Activated T-cell treated with anti-CD3 and anti-CD28 coated beads, Interleukin-2, amount 50 U/mL, for 24 hours (primary cell): ENCODE results near the gene TMEM272.

Experiments used
- DNase-seq: peaks from one replicate; pipeline ENCODE4 v3.0.0-alpha.2; 2020
- H3K27ac Mint-ChIP-seq: 2 replicates; pipeline ENCODE4 v1.8.0; 2020; ENCODE audit warnings: mild to moderate bottlenecking, mixed read lengths
- H3K27me3 Mint-ChIP-seq: 2 replicates; pipeline ENCODE4 v1.8.0; 2020; ENCODE audit warnings: mixed read lengths
- H3K36me3 Mint-ChIP-seq: 2 replicates; pipeline ENCODE4 v1.8.0; 2020; ENCODE audit warnings: low read depth, mixed read lengths
- H3K4me1 Mint-ChIP-seq: 2 replicates; pipeline ENCODE4 v1.8.0; 2020; ENCODE audit warnings: low read depth, mixed read lengths
- H3K4me3 Mint-ChIP-seq: 2 replicates; pipeline ENCODE4 v1.8.0; 2020; ENCODE audit warnings: mild to moderate bottlenecking, moderate library complexity, mixed read lengths
- H3K9me3 Mint-ChIP-seq: 2 replicates; pipeline ENCODE4 v1.8.0; 2020; ENCODE audit warnings: mixed read lengths

TMEM272 gene

GRCh38 chr13:51777921-51778320, 67.1 kb downstream of the TMEM272 start:
- H3K27ac Mint-ChIP-seq = no peak overlapping the region
- H3K36me3 Mint-ChIP-seq = no peaks in the 10 kb centered on the region
- no peaks in the 10 kb centered on the region for H3K27me3 Mint-ChIP-seq
- no peak overlapping the region for H3K4me3 Mint-ChIP-seq
- no peak for DNase-seq
- H3K9me3 Mint-ChIP-seq = no peaks in the 10 kb centered on the region
- no peaks in the 10 kb centered on the region for H3K4me1 Mint-ChIP-seq

- Mint-ChIP-seq H3K36me3 (peaks cover 5% of the 10 kb centered on the region), H3K4me3 (no peak overlapping the region), H3K9me3 (no peaks in the 10 kb centered on the region), H3K4me1 (no peaks in the 10 kb centered on the region), H3K27ac (no peak overlapping the region), H3K27me3 (no peaks in the 10 kb centered on the region)
- DNase-seq = no peak
Measured at GRCh38 chr13:51776179-51776578, 68.8 kb downstream of the TMEM272 start.

GRCh38 chr13:51773515-51773914, 71.5 kb downstream of the TMEM272 start:
- H3K4me1 Mint-ChIP-seq = no peaks in the 10 kb centered on the region
- no peak for DNase-seq
- H3K27me3 Mint-ChIP-seq = no peaks in the 10 kb centered on the region
- H3K4me3 Mint-ChIP-seq = no peak overlapping the region
- H3K9me3 Mint-ChIP-seq = no peaks in the 10 kb centered on the region
- peaks cover 5% of the 10 kb centered on the region for H3K36me3 Mint-ChIP-seq
- H3K27ac Mint-ChIP-seq = no peak overlapping the region

- DNase-seq = no peak
- Mint-ChIP-seq H3K27ac (no peak overlapping the region), H3K9me3 (no peaks in the 10 kb centered on the region), H3K4me3 (no peak overlapping the region), H3K36me3 (peaks cover 9% of the 10 kb centered on the region), H3K27me3 (no peaks in the 10 kb centered on the region), H3K4me1 (no peaks in the 10 kb centered on the region)
Measured at GRCh38 chr13:51772781-51773180, 72.2 kb downstream of the TMEM272 start.

DNA sequence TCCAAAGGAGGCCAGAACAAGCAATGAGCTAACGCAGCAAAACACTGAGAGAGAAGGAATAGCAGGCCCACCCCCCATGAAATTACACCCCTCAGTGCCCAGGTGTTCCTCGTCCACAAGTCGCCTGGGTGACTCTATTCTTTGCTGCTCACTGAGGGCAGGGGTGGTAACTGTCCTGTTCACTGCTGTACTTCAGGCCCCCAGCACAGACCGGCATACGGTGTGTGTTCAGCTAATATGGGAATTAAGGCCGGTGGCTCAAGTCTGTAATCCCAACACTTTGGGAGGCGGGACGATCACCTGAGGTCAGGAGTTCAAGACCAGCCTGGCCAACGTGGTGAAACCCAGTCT, 72.9 kb downstream of the TMEM272 start:
- H3K27ac Mint-ChIP-seq = peak overlapping the region; percentile 47
- H3K27me3 Mint-ChIP-seq = no peaks in the 10 kb centered on the region
- no peak overlapping the region for H3K4me3 Mint-ChIP-seq
- H3K36me3 Mint-ChIP-seq = peaks cover 11% of the 10 kb centered on the region
- no peaks in the 10 kb centered on the region for H3K9me3 Mint-ChIP-seq
- H3K4me1 Mint-ChIP-seq = no peaks in the 10 kb centered on the region
- DNase-seq = no peak

- H3K27ac Mint-ChIP-seq = peak overlapping the region; percentile 20
- no peaks in the 10 kb centered on the region for H3K9me3 Mint-ChIP-seq
- H3K4me3 Mint-ChIP-seq = no peak overlapping the region
Measured at GRCh38 chr13:51771418-51772104, 73.4 kb downstream of the TMEM272 start.

GRCh38 chr13:51770681-51771417, 74.1 kb downstream of the TMEM272 start:
- Mint-ChIP-seq H3K4me3 (no peak overlapping the region), H3K9me3 (no peaks in the 10 kb centered on the region), H3K4me1 (peaks cover 11% of the 10 kb centered on the region), H3K36me3 (peaks cover 16% of the 10 kb centered on the region), H3K27ac (peak overlapping the region; percentile 22), H3K27me3 (no peaks in the 10 kb centered on the region)
- no peak for DNase-seq

More at GRCh38 chr13:51771418-51772104, 73.4 kb downstream of the TMEM272 start:
- no peak for DNase-seq
- peaks cover 4% of the 10 kb centered on the region for H3K4me1 Mint-ChIP-seq
- no peaks in the 10 kb centered on the region for H3K27me3 Mint-ChIP-seq
- H3K36me3 Mint-ChIP-seq = peaks cover 15% of the 10 kb centered on the region

- peaks cover 17% of the 10 kb centered on the region for H3K4me1 Mint-ChIP-seq
- no peak overlapping the region for H3K4me3 Mint-ChIP-seq
- peaks cover 16% of the 10 kb centered on the region for H3K36me3 Mint-ChIP-seq
- no peaks in the 10 kb centered on the region for H3K9me3 Mint-ChIP-seq
- no peak overlapping the region for H3K27ac Mint-ChIP-seq
- DNase-seq = no peak
- H3K27me3 Mint-ChIP-seq = no peaks in the 10 kb centered on the region
Measured at GRCh38 chr13:51770160-51770559, 74.8 kb downstream of the TMEM272 start.

DNA sequence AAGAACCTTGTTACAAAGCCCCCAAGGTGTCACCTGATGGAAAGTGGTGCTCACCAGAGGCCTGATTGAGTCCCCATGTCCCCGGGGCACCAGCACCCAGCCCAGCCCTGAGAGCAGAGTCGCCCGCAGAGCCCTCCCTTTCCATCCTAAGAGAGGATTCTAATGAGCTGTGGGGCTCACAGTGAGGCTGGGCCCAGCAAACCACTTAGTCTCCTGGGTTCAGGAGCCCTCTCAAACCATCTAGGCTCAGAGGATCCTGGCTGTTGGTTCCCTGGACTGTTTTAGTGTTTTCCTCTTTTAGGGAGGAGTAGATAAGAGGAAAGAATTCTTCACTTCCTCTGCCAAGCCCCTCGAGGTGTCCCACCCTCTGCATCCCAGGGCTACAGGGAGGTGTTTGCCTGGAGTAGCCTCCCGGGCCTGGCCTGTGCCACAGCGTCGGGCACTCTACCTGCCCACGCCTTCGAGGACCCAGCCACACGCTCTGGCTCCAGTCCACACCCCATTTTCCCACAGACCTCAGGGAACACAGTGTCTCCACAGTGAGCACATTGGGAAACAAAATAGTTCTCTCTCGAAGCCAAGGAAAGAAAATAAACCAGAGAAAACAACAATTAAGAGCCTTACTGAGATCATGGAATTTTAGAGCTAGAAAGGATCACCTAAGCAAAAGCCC, 75.4 kb downstream of the TMEM272 start:
- no peaks in the 10 kb centered on the region for H3K9me3 Mint-ChIP-seq
- H3K27me3 Mint-ChIP-seq = no peaks in the 10 kb centered on the region
- H3K4me1 Mint-ChIP-seq = peaks cover 23% of the 10 kb centered on the region
- no peak for DNase-seq
- H3K4me3 Mint-ChIP-seq = no peak overlapping the region
- peak overlapping the region; percentile 4 for H3K27ac Mint-ChIP-seq
- peaks cover 16% of the 10 kb centered on the region for H3K36me3 Mint-ChIP-seq

GRCh38 chr13:51768976-51769375, 76.0 kb downstream of the TMEM272 start:
- Mint-ChIP-seq H3K27ac (no peak overlapping the region), H3K4me3 (no peak overlapping the region), H3K27me3 (no peaks in the 10 kb centered on the region), H3K9me3 (no peaks in the 10 kb centered on the region), H3K4me1 (peaks cover 28% of the 10 kb centered on the region), H3K36me3 (peaks cover 16% of the 10 kb centered on the region)
- DNase-seq = no peak

- no peak for DNase-seq
- Mint-ChIP-seq H3K36me3 (peaks cover 16% of the 10 kb centered on the region), H3K27ac (no peak overlapping the region), H3K27me3 (no peaks in the 10 kb centered on the region), H3K4me3 (no peak overlapping the region), H3K4me1 (peaks cover 33% of the 10 kb centered on the region), H3K9me3 (no peaks in the 10 kb centered on the region)
Measured at GRCh38 chr13:51768378-51768921, 76.5 kb downstream of the TMEM272 start.

- Mint-ChIP-seq H3K4me1 (peaks cover 47% of the 10 kb centered on the region), H3K36me3 (peaks cover 19% of the 10 kb centered on the region), H3K27me3 (no peaks in the 10 kb centered on the region), H3K27ac (peak overlapping the region; percentile 30), H3K9me3 (no peaks in the 10 kb centered on the region), H3K4me3 (no peak overlapping the region)
- DNase-seq = no peak
Measured at GRCh38 chr13:51767100-51767499, 77.9 kb downstream of the TMEM272 start.

- Mint-ChIP-seq H3K4me3 (peak overlapping the region; percentile 77), H3K36me3 (peaks cover 27% of the 10 kb centered on the region), H3K27ac (peak overlapping the region; percentile 90), H3K9me3 (no peaks in the 10 kb centered on the region), H3K4me1 (peaks cover 51% of the 10 kb centered on the region), H3K27me3 (no peaks in the 10 kb centered on the region)
- no peak for DNase-seq
Measured at GRCh38 chr13:51765142-51765515, 79.8 kb downstream of the TMEM272 start.

DNA sequence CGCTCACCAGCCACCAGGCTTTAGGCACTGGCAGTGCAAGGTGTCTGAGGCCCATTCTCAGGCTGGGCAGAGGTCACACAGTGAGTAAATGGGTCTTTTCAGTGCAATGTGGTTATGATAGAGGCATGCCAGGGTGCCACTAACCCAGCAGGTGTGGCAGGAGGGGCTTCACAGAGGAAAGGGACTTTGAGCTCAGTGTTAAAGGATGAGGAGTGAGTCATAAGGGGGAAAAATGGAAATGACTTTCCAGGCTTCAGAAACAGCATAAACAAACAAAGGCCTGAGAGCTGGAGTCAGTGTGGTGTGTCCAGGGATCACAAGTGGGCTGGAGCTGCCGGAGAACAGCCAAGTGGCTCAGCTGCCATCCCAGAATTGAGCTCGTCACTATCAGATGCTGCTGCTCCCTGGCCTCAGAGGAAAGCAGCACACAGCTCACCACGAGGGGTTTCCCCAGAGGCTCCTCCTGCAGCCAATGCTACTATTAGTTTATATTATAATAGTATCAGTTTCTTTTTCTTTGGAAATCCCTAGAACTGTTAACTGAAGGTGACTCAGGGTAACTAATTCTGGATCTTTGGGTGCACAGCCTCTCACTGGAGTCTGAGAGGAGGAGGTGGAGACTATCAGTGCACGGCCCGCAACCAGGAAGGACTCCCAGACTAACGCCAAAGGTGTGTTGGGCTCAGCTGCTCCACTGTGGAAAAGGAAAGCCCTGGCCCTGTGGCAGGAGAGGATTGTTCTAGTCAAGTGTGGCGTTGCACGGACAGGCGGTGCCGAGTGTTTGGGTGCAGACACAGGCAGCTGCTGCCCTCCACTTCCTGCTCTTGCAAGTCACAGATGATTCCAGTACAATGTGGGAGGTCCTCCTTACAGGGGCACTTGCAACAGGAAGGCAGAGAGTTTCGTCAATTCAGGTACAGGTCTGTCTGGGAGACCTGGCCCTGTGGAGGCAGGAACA, 80.5 kb downstream of the TMEM272 start:
- H3K27ac Mint-ChIP-seq = peak overlapping the region; percentile 90
- H3K4me1 Mint-ChIP-seq = peaks cover 51% of the 10 kb centered on the region
- no peaks in the 10 kb centered on the region for H3K27me3 Mint-ChIP-seq
- peak overlapping the region; percentile 77 for H3K4me3 Mint-ChIP-seq
- peaks cover 33% of the 10 kb centered on the region for H3K36me3 Mint-ChIP-seq
- H3K9me3 Mint-ChIP-seq = no peaks in the 10 kb centered on the region
- peak; percentile 80 for DNase-seq
